Neuronal stem cell (in vitro differentiated cells): ENCODE measurements around the gene PRKCE.

ENCODE experiments used
- DNase-seq: peaks from one replicate; pipeline ENCODE4 v3.0.0-alpha.2; 2013; ENCODE audit warnings: low spot score
- H2AFZ ChIP-seq: one replicate; pipeline ENCODE4 v1.6.1; 2013; ENCODE audit warnings: mild to moderate bottlenecking, low read length, inconsistent platforms
- H2AK5ac ChIP-seq: 2 replicates; pipeline ENCODE4 v1.6.1; 2013; ENCODE audit warnings: low read depth, mild to moderate bottlenecking, inconsistent platforms, low read length, moderate library complexity, mixed read lengths
- H2BK120ac ChIP-seq: 2 replicates; pipeline ENCODE4 v1.6.1; 2013; ENCODE audit warnings: low read depth, mild to moderate bottlenecking, inconsistent platforms, low read length, moderate library complexity, mixed read lengths
- H2BK12ac ChIP-seq: one replicate; pipeline ENCODE4 v1.6.1; 2013; ENCODE audit warnings: low read length, inconsistent platforms
- H2BK15ac ChIP-seq: 2 replicates; pipeline ENCODE4 v1.6.1; 2013; ENCODE audit warnings: mild to moderate bottlenecking, low read length, inconsistent platforms, mixed read lengths
- H2BK5ac ChIP-seq: one replicate; pipeline ENCODE4 v1.6.1; 2013; ENCODE audit warnings: inconsistent platforms, mild to moderate bottlenecking, low read length, moderate library complexity
- H3K14ac ChIP-seq: one replicate; pipeline ENCODE4 v1.6.1; 2013; ENCODE audit warnings: low read length, inconsistent platforms
- H3K18ac ChIP-seq: 2 replicates; pipeline ENCODE4 v1.6.1; 2013; ENCODE audit warnings: low read length, inconsistent platforms
- H3K23ac ChIP-seq: 2 replicates; pipeline ENCODE4 v1.6.1; 2013; ENCODE audit warnings: low read depth, mild to moderate bottlenecking, mixed read lengths, low read length, inconsistent platforms; ENCODE audit not compliant: poor library complexity
- H3K27ac ChIP-seq: replicated peaks from 3 replicates; pipeline ENCODE4 v1.5.1; 2013; ENCODE audit warnings: low read length, inconsistent platforms
- H3K27me3 ChIP-seq, 3 experiments: 2 replicates each; pipeline ENCODE4 v1.6.1; 2013; ENCODE audit warnings: low read length in 3 of 3, mild to moderate bottlenecking in 2 of 3, inconsistent platforms in 1 of 3, low read depth in 1 of 3, mixed read lengths in 1 of 3, moderate library complexity in 1 of 3; ENCODE audit not compliant: control insufficient read depth in 3 of 3, insufficient read depth in 3 of 3
- H3K36me3 ChIP-seq, 2 donors: replicated peaks in 1 of 2; 2 replicates each; pipeline ENCODE4 v1.6.1; 2013; ENCODE audit warnings: low read length in 2 of 2; ENCODE audit not compliant: control insufficient read depth in 2 of 2, insufficient read depth in 2 of 2
- H3K4ac ChIP-seq: 2 replicates; pipeline ENCODE4 v1.6.1; 2013; ENCODE audit warnings: inconsistent platforms, mild to moderate bottlenecking, low read length, moderate library complexity
- H3K4me1 ChIP-seq, 2 donors: 1 replicate in 1 of 2; 2 replicates in 1 of 2; pipeline ENCODE4 v1.6.1; 2013; ENCODE audit warnings: low read length in 2 of 2, low read depth in 1 of 2; ENCODE audit not compliant: control insufficient read depth in 2 of 2, insufficient read depth in 1 of 2
- H3K4me2 ChIP-seq: one replicate; pipeline ENCODE4 v1.6.1; 2013; ENCODE audit warnings: mild to moderate bottlenecking, low read length, inconsistent platforms; ENCODE audit not compliant: insufficient read depth, poor library complexity, severe bottlenecking
- H3K4me3 ChIP-seq, 2 donors: 2 replicates each; pipeline ENCODE4 v1.5.1; 2013; ENCODE audit warnings: low read length in 2 of 2, mild to moderate bottlenecking in 2 of 2, inconsistent platforms in 1 of 2, moderate library complexity in 1 of 2
- H3K79me1 ChIP-seq: one replicate; pipeline ENCODE4 v1.6.1; 2013; ENCODE audit warnings: low read depth, mild to moderate bottlenecking, inconsistent platforms, low read length, moderate library complexity
- H3K9ac ChIP-seq: one replicate; pipeline ENCODE4 v1.6.1; 2013; ENCODE audit warnings: mild to moderate bottlenecking, low read depth, low read length, inconsistent platforms; ENCODE audit not compliant: poor library complexity
- H3K9me3 ChIP-seq, 2 donors: replicated peaks in 1 of 2; 2 replicates each; pipeline versions ENCODE3 to v1.6.1; 2013; ENCODE audit warnings: low read length in 2 of 2, mild to moderate bottlenecking in 2 of 2, inconsistent platforms in 1 of 2, low read depth in 1 of 2, mixed read lengths in 1 of 2, moderate library complexity in 1 of 2; ENCODE audit not compliant: control insufficient read depth in 2 of 2, insufficient read depth in 1 of 2
- H4K8ac ChIP-seq: one replicate; pipeline ENCODE4 v1.6.1; 2013; ENCODE audit warnings: low read depth, mild to moderate bottlenecking, inconsistent platforms, low read length, moderate library complexity
- H4K91ac ChIP-seq: one replicate; pipeline ENCODE4 v1.6.1; 2013; ENCODE audit warnings: low read length, low read depth, mild to moderate bottlenecking, inconsistent platforms; ENCODE audit not compliant: poor library complexity
- WGBS, 2 donors: extraction: QIAGEN DNeasy Blood & Tissue Kit; methylation state at CpG; one replicate each; pipeline ENCODE4 v1.1.7; 2013; ENCODE audit warnings: missing lambda C conversion rate in 2 of 2, mixed read lengths in 1 of 2; ENCODE audit not compliant: insufficient read length in 2 of 2, insufficient replicate concordance in 1 of 2; ENCODE audit errors: extremely low coverage in 2 of 2; 5-methylcytosine and 5-hydroxymethylcytosine counted together

PRKCE gene

DNA sequence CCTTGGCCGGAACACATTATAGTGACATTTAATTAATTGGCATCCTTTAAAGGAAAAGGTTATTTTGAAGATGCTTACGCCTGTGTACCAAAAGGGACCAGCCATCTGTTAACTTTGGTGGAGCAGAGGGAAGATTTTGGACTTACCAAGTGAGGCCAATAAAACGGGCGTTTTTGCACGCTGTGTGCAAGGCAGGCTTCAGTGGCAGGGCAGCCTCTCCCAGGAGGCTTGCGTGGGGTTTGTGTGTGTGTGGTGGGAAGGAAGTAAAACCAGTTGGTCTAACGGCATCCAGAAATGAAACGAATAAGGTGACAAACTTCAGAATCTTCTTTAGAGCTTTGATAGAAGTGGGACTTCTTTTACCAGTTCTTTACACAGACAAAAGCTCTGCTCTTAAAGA lies 191.7 kb downstream of the PRKCE start:
- Histone ChIP-seq H3K4me3 (no peak overlapping the region), H2AK5ac (no peak overlapping the region), H3K4me2 (no peak overlapping the region), H2BK120ac (no peak overlapping the region), H3K18ac (no peak overlapping the region), H3K9me3 (no peaks in the 10 kb centered on the region), H3K36me3 (no peaks in the 10 kb centered on the region), H2BK5ac (no peak overlapping the region), H3K79me1 (no peaks in the 10 kb centered on the region), H2AFZ (no peak overlapping the region), H3K9ac (no peak overlapping the region), H3K4ac (no peak overlapping the region), H2BK15ac (no peak overlapping the region), H2BK12ac (no peak overlapping the region), H3K23ac (no peak overlapping the region), H4K91ac (no peak overlapping the region), H3K27me3 (no peaks in the 10 kb centered on the region), H3K14ac (no peak overlapping the region), H3K27ac (no peak overlapping the region), H4K8ac (no peak overlapping the region), H3K4me1 (peaks cover 0 to 3% of the 10 kb centered on the region in 2 donors)
- WGBS, 2 donors: no CpG with 5 or more reads among the region's 8 CpGs
- DNase-seq: no peak

DNA sequence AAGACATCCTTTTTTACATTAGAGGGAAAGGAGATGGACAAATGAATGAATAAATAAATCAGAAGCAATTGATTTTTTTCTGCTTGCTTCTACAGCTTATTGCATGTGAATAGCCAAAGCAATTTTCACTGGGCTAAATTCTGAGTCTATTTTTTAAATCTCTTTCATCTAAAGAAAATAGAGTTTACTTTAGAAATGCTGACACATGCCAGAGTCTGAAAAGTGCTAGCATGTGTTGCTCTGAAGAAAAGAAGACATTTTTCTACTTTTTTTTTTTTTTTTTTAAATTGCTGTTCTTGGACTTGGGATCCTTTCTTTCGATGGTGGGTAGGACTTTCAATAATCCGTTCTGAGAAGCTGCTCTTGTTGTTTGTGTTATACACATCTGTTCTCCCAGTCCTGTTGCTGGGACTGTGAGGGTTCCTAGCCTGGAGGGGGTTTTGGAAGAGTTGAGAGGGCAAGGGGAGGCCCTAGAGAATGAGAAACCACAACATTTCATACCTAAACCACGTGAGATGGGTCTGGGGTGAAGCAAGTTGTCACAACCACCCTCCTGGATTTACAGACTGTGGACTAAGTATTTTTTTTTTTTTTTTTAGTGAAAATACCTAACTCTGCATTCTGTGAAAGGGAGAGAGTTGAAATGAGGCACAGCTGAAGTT lies 193.5 kb downstream of the PRKCE start:
- H3K4me2 ChIP-seq: no peak overlapping the region
- H3K36me3 ChIP-seq: no peaks in the 10 kb centered on the region
- WGBS, 2 donors: no CpG with 5 or more reads among the region's 3 CpGs
- H2AK5ac ChIP-seq: no peak overlapping the region
- H4K8ac ChIP-seq: no peak overlapping the region
- no peak overlapping the region for H3K4me3 ChIP-seq
- no peak overlapping the region for H3K4ac ChIP-seq
- no peak overlapping the region for H2BK5ac ChIP-seq
- no peaks in the 10 kb centered on the region for H3K27me3 ChIP-seq
- H3K18ac ChIP-seq: no peak overlapping the region
- no peak overlapping the region for H3K14ac ChIP-seq
- H3K9me3 ChIP-seq: peaks cover 0 to 2% of the 10 kb centered on the region in 2 donors
- H2BK12ac ChIP-seq: no peak overlapping the region
- no peak overlapping the region for H3K27ac ChIP-seq
- H3K23ac ChIP-seq: no peak overlapping the region
- H4K91ac ChIP-seq: no peak overlapping the region
- no peak for DNase-seq
- H2BK120ac ChIP-seq: no peak overlapping the region
- no peak overlapping the region for H3K9ac ChIP-seq
- no peak overlapping the region for H2AFZ ChIP-seq
- H3K4me1 ChIP-seq: no peaks in the 10 kb centered on the region
- no peaks in the 10 kb centered on the region for H3K79me1 ChIP-seq
- no peak overlapping the region for H2BK15ac ChIP-seq

DNA sequence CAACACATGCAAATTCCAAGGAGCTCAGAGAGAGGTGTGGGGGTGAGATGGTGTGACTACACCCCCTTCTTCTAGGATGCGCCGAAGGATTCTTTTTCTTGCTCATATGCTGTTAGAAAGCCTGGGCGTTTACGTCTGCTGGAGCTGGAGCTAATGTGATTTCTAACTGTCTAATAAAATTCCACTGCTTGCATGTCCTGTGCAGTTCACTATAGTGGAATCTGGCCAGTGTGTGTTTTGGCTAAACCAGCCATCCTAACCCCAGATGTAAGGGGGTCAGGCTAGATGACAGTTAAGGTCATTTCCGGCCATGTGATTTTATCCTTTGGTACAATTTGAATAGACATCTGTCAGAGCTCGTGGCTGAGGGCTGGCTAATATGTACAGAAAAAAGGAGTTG lies 194.1 kb downstream of the PRKCE start:
- peaks cover 0 to 2% of the 10 kb centered on the region in 2 donors for H3K9me3 ChIP-seq
- no peak overlapping the region for H4K91ac ChIP-seq
- H2BK120ac ChIP-seq: no peak overlapping the region
- H4K8ac ChIP-seq: no peak overlapping the region
- H2BK15ac ChIP-seq: no peak overlapping the region
- H3K14ac ChIP-seq: no peak overlapping the region
- H3K18ac ChIP-seq: no peak overlapping the region
- H3K9ac ChIP-seq: no peak overlapping the region
- no peak overlapping the region for H3K4me3 ChIP-seq
- WGBS, 2 donors: no CpG with 5 or more reads among the region's 6 CpGs
- H3K79me1 ChIP-seq: no peaks in the 10 kb centered on the region
- no peak overlapping the region for H3K27ac ChIP-seq
- H3K4ac ChIP-seq: no peak overlapping the region
- H2BK12ac ChIP-seq: no peak overlapping the region
- H2AK5ac ChIP-seq: no peak overlapping the region
- H2AFZ ChIP-seq: no peak overlapping the region
- H2BK5ac ChIP-seq: no peak overlapping the region
- no peak overlapping the region for H3K4me2 ChIP-seq
- no peaks in the 10 kb centered on the region for H3K27me3 ChIP-seq
- DNase-seq: no peak
- H3K4me1 ChIP-seq: no peaks in the 10 kb centered on the region
- H3K23ac ChIP-seq: no peak overlapping the region
- no peaks in the 10 kb centered on the region for H3K36me3 ChIP-seq

DNA sequence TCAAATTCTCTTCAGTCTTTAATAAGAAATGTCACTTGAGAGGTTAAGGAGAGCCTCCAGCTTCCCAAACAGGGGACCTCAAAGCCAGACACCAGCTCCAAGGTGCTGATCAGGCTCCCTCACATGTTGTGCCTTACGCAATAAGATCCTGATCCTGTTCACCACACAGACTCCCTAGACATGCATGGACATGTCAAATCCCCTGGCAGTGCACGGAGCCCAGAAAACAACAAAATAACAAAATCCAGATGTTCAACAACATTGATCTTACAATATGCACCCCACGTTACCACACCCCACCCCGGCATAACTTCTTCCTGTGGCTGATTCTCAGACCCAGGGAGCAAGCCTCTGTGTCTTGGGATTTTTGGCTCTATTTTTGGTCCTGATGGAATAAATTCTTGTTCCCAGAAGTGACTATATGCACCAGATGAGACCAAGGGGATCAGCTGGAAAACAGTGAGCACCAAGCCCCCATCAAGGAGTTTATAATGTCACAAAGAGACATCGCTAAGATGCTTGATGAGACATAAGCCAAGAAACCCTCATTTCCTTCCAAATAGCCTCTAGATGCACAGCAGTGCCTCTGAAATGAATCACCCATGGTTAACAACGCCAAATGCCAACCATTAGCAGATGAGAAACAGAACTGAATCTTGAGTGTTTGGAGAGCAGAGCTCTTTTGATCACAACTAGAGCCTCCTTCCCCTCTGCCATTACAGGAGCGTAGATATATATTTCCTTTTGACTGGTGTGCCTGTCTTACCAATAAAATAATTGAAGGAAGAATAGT lies 198.2 kb downstream of the PRKCE start:
- Histone ChIP-seq H3K14ac (no peak overlapping the region), H3K4me3 (no peak overlapping the region), H3K36me3 (no peaks in the 10 kb centered on the region), H3K27me3 (no peaks in the 10 kb centered on the region), H3K23ac (no peak overlapping the region), H2BK120ac (no peak overlapping the region), H4K8ac (no peak overlapping the region), H3K79me1 (no peaks in the 10 kb centered on the region), H2AFZ (no peak overlapping the region), H3K4me2 (no peak overlapping the region), H3K18ac (no peak overlapping the region), H2BK12ac (no peak overlapping the region), H3K9ac (no peak overlapping the region), H3K27ac (no peak overlapping the region), H3K4me1 (no peaks in the 10 kb centered on the region), H4K91ac (no peak overlapping the region), H2AK5ac (no peak overlapping the region), H3K9me3 (peaks cover 0 to 2% of the 10 kb centered on the region in 2 donors), H3K4ac (no peak overlapping the region), H2BK15ac (no peak overlapping the region), H2BK5ac (no peak overlapping the region)
- no peak for DNase-seq
- WGBS, 2 donors: no CpG with 5 or more reads among the region's 7 CpGs
